Fibroblast of skin of right quadriceps (primary cell): ENCODE measurements around the gene MTMR10.

Experiments
- DNase-seq: peaks from one replicate; pipeline ENCODE4 v3.0.0-alpha.2; 2013

The MTMR10 gene

DNA sequence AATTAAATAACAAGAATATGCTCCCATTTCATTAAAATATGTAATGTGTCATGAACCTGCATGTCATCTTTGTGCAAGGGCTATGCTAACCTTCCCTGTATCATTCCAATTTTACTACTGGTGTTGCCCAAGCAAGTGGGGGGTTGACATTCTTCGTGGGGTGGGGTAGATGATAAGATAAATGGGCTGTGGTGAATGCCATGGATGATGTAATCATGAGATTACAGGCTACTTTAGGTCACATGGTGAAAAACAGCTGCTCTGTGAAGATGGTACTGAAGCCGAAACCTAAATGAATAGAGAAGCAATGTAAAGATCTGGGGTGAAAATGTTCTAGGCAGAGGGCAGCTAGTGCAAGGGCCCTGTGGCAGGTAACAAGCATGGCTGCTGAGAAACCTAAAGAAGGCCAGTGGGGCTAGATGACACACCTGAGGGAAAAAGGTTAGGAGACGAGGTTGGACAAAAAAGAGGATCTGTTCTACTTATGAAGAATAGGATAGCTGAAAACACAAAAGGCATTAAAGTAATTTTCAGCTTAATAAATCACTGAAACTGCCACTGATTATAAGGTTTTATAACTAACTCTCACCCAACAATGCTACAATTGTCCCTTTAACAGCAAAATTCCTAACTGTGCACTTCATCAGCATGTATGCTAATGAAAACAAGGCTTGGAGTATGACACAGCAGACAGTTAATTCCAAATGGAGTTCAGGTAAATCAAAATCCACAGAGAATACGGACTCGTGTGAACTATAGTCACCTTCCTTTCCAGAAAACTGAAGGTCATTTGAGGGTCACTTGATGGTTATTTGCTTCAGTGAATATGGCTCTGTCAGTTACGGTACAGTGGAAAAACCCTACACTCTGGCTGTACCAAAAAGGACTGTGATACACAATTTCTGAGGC, 35.0 kb downstream of the MTMR10 start:
- DNase-seq = peak; percentile 50

DNA sequence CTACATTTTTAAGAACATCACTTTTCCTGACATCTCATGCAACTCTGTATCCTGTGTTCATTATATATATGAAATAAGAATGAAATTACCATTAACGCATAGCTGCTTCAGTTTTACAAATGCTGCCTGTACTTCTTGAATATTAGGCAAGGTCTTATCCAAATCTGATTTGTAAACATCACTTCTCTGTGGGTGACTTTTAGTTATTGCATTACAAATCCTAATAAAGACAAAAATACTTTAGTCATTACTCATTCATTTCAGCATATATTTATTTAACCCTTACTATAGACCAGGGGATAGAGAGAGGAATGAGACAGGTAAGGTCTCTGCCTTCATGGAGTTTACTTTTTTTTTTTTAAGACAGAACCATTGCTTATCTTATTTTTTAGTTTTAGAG, 36.8 kb downstream of the MTMR10 start:
- peak; percentile 15 for DNase-seq

DNA sequence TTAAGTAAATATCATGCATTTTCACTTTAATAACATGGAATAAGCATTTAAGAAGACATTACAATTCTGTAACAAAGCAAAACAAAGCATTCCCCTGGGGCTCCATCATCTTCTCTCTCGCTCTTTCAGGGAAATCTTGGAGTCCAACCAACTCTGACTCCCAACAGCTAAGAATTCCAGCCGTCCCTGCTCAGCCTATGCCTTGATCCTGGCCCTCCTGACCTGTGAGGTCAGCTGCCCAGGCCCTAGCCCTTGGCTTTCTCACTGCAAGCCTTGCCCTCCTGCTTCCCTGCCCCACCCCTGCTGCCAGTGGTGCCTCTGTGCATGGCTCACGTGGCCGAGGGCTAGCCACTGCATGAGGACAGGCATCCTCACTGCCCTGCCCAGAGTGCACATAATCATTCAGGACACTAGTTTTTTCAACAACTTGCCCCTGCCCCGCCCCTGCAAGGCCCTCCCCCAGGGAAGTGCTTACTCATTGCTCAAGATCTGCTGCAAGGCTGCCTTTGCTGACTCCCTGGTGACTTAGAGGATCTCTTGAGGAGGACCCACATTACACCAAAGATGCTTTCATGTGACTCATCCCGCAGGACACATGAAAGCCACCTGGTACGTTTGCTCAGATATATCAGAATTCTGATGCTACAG, 37.6 kb downstream of the MTMR10 start:
- peak; percentile 89 for DNase-seq

DNA sequence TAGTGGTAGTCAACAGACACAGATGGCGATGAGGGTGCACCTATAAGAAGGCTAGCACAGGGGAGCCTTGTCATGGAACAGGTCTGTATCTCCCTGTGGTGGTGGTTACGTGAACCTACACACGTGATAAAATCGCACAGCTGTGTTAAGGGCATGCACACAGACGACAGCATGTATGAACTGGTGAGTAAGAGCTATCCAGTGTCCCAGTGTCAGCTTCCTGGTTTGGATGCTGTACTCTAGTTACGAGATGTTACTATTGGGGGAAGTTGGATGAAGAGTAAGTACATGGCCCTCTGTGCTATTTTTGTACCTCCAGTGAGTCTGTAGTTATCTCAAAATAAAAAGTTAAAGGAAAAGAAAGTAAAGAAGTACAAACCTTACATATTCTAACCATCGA, 38.2 kb downstream of the MTMR10 start:
- no peak for DNase-seq

DNA sequence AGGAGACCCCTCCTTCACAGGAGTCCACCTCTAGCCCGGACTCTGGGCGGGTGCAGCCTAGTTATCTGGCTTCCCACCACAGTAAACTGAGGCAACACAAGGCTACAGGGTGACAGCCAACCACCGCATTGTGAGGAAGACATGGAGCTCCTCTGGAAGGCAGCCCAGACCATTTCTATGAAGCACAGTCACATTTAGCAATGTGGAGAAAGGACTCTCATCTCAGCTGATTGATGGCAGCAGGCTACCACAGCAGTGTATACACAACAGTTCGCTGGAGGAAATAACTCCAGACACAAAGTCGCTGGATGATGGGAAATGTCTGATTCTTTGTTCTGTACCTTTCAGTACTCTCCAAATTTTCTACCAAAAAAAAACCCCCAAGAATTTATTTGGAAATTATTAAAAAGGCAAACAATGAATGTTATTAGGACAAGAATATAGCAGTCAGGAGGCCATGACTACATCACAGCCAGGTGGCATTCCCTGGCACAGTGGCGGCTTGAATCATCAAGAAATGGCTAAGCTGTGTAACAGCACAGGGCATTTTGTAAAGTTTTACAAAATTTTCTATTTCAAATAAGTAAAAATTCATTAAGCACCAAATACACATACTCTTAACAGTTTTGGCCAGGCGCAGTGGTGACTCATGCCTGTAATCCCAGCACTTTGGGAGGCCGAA, 47.6 kb downstream of the MTMR10 start:
- no peak for DNase-seq

DNA sequence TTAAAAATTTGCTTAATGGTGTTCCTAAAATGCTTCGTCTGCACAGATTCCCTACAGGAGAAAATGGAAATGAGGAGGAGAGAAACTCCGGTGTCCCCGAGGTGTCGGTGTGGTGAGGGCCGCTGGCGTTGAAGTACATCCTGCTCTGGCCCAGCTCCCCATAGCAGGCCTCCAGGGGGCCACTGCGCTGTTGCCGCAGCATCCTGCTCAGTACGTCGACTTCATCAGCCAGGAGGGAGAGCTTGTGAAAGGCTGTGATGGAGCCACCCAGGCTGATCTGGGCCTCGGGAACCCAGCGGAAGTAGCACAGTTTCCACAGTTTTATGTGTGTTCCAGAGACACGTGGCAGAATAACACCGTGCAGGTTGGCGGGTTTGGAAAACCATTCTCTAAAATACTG, 49.9 kb downstream of the MTMR10 start:
- no peak for DNase-seq

DNA sequence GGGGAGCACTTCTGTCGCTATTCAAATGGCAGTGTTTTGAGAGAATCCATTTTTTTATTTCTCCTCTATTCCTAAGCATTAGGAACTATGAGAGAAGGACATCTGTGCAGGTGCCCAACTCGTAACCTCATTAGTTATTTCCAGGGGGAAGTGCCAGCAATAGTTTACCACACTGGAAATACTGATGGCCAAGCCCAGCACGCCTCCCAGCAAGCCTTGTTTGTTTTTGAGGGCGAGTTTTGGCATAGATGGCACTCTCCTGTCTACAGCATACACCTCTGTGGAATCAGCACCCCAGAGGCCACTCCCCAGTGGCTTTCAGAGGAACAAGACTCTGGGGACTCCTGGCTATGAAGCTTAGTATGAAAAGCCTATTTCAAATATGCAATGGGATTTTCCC, 51.1 kb downstream of the MTMR10 start:
- no peak for DNase-seq

DNA sequence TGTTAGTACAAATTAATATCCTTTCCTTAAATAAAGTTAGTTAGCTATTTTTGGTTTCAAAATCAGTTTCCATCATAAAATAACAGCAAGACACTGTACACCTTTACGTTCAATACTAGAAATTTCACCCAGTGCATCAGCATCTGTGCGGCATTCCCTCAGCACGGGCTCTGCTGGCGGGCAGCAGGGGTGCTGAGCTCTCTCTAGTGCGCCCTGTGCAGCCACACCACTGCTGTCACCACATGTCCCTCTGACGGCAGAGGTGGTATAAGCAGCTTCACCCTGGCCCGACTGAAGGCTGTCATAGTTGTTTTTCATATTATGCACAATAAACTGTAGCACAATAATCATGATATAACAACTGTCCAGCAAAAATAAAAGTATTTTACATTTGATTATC, 52.3 kb downstream of the MTMR10 start:
- no peak for DNase-seq

DNA sequence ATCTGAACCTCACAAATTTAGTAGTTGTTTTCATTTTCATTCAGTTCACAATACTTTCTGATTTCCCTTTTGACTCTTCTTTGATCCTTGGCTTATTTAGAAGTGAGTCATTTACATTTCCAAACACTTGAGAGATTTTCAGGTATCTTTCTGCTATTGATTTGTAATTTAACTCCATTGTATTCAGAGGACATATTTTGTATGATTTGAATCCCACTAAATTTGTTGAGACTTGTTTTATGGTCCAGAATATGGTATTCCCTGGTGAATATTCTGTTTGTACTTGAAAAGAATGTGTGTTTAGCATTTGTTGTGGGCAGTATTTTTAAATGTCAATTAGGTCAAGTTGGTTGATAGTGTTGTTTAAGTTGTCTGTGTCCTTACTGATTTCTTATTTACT, 58.1 kb downstream of the MTMR10 start:
- no peak for DNase-seq

DNA sequence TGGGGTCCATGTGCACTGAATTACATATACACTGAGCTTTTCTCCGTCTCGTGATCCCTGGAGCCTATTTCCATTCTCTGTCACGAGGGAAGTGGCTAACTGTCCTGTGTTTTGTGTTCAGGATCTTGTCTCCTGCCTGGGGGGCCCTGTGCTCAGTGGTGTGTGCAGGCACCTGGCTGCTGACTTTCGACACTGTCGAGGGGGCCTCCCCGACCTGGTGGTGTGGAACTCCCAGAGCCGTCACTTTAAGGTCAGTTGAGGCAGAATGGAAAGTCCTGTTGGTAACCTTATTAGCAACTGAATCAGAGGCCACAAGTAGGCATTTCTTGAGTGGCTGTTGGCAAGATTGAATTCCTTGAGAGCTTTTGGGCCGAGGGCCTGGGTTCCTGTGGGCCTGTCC, 61.0 kb downstream of the MTMR10 start:
- no peak for DNase-seq

DNA sequence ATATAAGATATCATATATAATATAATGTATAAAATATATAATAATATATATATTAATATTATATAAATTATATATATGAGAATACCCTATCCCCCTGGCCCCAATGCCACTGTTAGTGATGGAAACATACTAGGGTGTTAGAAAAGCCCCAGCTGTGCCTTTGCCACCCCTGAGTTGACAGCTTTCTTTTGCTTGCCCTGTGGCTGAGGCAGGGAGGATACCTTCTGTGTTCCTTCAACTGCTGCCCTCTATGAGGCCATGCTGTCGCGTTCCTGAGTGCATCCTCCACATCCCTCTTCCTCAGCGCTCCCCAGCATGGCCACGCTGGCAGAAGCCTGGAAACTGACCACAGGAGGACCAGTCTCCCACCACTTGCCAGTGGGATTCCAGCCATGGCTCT, 61.4 kb downstream of the MTMR10 start:
- no peak for DNase-seq

DNA sequence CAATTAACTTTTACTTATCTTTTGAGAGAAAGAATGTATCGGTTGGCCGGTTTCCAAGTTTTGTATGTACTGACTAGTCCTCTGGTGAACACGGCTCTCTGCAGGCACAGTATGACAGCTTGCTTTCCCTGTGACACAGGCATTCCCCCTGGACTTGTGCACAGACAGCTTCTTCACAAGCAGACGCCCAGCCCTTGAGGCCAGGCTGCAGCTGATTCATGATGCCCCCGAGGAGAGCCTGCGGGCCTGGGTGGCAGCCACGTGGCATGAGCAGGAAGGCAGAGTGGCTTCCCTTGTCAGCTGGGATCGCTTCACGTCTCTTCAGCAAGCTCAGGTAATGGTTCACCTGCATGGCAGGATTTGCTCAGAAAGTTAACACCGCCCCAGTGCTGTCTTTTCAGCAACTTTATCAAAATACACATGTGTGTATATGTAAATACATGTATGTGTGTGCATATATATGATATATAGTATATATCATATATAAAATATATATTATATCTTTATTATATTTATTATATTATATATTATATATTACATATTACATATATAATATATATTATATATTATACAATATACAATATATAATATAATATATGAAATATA, 62.3 kb downstream of the MTMR10 start:
- no peak for DNase-seq

DNA sequence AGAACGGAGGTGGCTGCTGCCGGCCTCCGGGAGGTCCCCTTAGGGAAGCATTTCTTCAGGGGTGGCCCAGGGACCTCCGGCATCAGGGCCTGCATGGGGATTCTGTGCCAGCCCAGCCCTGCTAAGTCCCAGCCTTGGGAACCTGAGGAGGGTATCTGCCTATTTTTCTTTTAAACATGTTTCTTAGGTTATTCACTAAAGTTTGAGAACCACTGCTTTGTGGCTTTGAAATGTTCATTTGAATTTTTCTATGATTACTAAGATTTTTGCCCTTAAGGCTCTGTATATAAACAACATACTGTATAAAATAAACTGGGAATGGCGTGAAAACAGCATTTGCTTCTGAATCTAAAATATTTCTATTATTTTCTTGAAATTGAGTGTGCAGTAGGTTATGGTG, 63.4 kb downstream of the MTMR10 start:
- DNase-seq = no peak

DNA sequence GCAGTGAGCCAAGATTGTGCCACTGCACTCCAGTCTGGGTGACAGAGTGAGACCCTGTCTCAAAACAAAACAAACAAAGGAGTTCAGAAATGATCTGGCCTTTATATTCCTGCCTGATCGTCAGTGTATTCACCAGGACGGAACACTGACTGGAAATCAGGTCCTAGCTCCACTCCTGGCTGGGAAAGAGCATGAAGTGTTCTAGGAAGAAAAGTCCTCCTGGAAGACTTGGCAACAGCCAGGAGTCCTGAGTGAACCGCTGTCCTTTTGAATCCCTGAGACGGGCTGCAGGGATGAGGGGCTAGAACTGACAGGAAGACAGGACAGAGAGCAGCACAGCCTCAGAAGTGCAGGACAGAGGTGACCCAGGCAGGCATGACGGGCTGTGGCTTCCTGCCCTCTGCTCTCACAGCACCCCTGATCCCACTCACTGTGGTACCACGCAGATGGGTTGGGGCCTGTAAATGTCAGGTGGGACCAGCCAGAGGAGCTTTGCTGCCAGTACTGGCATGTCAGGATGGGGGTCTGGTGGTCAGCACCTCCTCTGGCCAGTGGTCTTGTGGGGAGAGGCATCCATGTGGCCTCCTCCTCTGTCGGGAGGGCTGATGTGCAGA, 64.2 kb downstream of the MTMR10 start:
- DNase-seq = no peak

DNA sequence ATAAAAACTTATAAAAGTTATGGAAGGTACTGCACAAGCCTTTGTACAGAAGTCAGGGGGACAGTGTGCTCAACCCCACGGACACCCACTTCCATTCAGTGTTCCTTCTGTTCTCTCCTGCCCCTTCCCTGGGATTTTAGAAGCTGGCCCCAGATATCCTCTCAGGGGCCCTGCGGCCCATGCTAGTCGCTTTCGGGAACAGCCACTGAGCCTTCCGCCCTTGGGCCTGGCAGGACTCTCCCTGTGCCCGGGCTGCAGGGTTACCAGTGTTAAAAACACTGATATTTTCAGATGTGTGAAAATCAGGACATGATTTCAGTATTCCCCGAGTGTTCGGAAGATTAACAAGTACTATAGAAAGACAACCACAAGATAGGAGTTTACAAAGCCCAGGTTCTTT, 65.3 kb downstream of the MTMR10 start:
- no peak for DNase-seq

DNA sequence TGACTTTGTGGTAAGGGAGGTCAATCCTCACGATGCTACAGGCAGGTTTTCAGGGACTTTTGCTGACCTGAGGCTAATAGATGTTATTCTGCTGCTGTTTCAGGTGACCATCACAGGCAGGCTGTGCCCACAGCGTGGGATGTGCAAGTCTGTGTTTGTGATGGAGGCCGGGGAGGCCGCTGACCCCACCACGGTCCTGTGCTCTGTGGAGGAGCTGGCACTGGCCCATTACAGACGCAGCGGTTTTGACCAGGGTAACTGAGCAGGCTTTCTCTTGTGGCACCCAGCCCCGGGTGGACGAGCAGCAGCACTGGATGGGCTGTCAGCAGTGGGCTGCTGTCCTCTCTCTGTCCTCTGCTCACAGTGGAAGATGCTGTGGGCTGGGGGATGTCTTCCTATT, 65.7 kb downstream of the MTMR10 start:
- no peak for DNase-seq

DNA sequence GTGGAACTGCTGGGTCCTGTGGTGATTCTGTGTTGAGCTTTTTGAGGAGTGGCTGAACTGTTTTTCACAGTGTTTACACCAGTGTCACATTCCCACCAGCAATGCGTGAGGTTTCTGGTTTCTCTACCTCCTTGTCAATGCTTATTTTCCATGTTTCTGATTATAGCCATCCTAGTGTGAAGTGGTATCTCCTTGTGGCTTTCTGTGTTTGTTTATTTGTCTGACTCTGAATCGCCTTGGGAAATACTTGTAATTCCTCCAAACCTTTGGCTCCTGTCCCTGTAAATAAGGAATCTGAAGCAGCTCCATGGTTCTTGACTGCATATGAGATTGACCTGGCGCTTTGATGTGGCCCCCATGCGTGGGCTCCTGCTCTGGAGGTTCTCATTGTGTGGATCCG, 67.1 kb downstream of the MTMR10 start:
- DNase-seq = peak; percentile 74

DNA sequence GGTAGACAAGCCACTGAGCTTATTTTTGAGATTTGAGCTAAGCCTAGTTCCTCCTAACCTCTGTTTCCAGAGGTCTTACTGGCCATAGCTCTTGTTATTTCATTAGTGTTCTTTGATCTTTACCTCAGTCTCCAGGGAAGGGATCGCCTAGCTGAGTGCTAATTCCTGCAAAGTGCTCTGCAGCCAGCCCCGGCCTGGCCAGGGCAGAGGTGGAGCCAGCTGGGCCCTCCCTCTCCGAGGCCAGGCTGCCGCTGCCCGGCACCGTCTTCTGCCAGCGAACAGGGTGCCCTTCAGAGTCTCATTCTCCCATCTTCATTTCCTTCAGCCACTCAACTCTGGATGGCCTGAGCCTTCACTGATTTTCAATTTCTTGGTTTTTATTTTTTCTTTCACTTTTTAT, 68.0 kb downstream of the MTMR10 start:
- DNase-seq = no peak

DNA sequence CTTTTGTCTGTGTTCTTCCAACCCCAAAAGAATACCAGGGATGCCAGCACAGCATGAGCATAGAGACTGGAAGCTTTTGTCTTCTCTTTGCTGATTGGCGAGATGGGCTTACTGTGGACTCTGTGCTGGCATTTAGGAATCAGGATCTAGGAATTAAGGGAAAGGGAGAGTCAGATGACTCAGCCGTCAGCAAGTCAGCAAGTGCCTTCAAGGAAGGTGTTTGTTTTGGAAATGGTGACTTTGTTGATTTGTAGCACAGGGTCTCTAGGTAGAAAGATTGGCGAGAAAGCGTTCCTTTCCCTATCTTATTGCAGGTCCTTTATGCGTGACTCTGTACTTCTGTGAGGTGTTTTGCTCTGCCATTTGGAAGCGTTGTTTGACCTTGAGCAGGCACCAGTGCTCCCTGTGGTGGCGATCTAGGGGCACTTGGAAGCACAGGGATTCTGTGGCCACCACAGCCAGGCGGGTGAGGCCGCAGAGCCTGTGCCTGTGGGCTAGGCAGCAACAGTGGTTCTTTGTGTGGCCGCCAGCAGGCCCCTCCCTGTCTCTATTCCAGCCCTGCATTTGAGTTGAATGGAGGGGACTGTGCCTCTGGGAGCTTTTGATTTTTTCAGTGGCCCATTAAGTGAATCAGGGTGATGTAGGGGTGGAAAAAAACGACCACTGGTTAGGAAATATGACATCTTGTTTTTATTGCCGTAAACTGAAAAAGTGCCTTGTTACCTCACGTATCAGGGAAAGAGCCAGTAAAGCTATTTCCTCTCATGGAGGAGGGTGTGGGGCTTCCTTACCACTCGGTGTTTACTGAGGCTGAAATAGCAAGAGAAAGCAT, 68.7 kb downstream of the MTMR10 start:
- peak; percentile 76 for DNase-seq

DNA sequence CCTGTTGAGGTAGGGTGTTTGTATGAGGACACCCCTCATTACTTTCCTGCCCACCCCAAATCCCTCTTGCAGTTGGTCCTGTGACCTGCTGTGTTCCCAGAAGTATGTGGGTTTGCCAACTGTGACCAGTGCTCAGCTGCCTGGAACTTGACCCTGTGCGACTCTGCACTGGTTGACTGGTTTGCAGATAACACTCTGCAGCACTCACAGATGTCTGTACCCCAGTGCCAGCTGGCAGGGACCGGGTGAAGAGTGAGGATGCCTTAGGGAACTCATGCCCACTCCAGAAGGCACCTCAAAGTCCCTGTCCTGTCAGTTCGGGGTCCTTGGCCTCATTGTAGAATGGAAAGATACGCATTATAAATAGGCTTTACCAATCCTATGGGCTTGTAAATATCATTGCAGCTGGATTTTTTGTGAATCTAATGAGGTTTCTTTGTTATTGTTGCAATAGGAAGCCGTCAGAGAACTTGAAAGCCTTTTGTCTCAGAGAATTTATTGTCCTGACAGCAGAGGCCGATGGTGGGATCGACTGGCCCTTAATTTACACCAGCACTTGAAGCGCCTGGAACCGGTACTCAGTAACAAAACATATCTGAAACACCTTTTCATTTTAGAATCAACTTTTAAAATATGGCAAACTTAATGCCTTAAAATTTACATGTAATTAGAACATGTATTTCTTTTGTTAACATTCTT, 69.5 kb downstream of the MTMR10 start:
- no peak for DNase-seq

DNA sequence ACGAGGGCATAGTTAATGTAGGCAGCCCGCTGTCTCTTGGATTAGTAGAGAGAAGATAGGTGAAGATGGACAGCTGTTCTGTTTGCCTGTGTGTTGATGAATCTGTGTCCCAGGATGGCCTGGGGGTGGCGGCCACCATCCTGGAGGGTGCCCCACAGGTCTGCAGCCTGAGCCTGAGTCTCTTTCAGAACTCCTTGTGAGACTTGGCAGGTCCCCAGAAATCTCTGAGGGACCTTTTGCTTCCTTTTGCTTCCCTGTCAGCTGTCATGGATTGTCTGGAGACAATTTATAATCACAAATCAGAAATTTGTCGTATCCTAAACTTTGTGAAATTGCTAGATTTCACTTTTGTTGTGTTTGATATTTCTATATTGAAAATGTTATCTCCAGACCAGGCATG, 70.3 kb downstream of the MTMR10 start:
- no peak for DNase-seq
